AG09319 (cell line): ENCODE data around the gene MOV10L1.

Experiments
- DNase-seq: peaks from one replicate; pipeline ENCODE4 v3.0.0-alpha.2; 2010; ENCODE audit warnings: low read depth; ENCODE audit errors: extremely low read depth
- CTCF ChIP-seq: IDR thresholded peaks from 2 replicates; pipeline ENCODE4 v1.5.1; 2011; ENCODE audit warnings: low read depth, mild to moderate bottlenecking, inconsistent platforms, low read length, moderate library complexity

MOV10L1 gene

DNA sequence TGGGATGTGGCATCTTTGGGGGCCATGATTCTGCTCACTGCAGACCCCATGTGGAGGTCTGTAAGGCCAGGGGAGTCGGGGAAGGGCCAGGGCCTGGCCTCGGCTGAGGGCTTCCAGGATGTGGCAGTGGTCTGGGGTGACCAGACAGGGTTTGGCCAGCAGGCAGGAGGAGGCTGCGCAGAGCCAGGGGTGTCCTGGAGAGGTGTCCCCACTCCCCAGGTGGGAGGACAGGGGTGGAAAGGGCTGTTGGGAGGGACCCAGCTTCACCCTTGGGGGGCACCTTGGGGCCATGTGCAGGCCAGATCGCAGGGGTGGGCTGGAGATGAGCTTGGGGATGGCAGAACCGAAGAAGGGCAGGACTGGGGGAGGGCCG is 84.2 kb downstream of the MOV10L1 start:
- no peak for DNase-seq
- TF ChIP-seq CTCF, result no peak

DNA sequence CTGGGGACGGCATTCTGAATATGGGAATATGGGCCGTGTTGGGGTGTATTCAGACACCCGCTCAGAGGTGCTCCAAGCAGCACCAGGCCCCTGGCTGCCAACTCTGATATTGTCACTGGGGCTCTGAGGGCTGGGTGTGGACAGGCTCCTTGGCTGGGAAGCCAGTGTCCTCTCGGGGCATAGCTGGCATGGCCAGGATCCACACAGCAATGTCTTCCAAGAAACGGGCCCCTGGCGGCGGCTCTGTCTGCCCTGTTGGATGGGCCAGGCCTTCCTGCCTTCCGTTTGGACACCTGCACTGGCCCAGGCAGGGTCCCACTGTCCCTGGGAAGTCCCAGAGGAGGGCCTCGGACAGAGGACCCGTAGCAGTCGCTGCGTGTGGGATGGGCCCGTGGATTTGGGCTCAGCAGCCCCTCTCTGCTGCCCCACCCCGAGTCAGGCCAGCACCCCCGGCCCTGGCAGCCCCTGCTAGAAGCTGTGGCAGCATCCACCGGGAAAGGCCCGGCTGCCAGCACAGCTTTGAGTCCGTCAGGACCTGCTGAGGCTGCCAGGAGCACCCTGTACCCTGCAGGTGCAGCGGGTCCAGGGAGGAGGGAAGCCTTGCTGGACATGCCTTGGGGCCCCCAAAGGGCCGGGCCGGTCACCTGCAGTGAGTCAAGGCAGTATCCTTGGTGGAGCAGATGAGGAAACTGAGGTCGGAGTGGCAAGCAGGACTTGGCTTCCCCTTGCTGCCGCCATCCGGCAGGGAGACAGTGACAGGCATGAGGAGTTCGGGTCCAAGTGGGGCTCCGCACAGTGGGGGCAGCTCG is 84.8 kb downstream of the MOV10L1 start:
- TF ChIP-seq CTCF, result no peak
- DNase-seq, result no peak

- no peak for DNase-seq
- no peak for TF ChIP-seq CTCF
These were observed 85.3 kb downstream of the MOV10L1 start for GRCh38 chr22:50175191-50175461.

DNA sequence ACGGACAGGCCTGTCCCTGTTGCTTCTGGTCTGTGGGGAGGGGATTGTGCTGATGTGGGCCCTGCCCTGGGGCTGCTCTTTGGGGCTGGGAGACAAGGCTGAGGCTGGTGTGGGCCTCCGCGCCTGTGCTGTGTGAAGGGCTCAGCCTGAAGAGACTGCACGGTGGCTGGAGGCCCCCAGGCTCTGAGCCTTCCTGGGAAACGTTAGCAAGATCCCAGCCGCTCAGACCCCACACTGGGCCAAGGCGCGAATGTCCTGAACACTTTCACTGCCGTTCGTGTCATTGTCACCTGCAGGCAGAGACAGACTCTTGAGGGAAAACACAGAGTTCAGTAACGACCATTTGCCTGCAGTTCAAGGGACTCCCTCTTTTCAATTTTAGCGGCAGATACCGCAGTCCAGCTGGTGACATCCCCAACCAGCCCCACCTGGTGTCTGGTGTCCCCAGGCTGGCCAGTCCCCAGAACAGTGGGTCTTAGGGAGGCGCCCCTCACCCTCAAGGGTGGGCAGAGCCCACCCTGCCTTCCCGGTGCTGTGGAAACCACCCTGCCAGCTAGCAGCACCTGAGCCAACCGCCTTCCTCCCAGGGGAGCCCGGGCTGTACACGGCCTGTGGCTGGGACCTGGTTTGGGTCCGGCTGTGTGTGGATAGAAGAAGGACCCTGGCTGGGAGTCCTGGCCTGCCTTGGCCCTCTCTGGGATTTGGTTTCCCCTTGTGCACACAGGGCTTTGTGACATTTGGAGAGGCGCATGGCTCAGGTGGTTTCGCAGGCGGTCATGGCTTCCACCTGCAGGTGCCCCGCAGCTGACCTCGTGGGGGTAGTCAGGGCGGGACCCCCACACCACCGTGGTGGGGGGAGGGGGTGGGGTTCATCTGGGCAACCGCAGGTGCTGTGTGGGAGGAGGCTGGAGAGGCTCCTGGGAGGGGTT is 86.4 kb downstream of the MOV10L1 start:
- DNase-seq, result no peak
- no peak for TF ChIP-seq CTCF

GRCh38 chr22:50176850-50177536 is 87.2 kb downstream of the MOV10L1 start:
- no peak for DNase-seq
- TF ChIP-seq CTCF, result no peak

DNA sequence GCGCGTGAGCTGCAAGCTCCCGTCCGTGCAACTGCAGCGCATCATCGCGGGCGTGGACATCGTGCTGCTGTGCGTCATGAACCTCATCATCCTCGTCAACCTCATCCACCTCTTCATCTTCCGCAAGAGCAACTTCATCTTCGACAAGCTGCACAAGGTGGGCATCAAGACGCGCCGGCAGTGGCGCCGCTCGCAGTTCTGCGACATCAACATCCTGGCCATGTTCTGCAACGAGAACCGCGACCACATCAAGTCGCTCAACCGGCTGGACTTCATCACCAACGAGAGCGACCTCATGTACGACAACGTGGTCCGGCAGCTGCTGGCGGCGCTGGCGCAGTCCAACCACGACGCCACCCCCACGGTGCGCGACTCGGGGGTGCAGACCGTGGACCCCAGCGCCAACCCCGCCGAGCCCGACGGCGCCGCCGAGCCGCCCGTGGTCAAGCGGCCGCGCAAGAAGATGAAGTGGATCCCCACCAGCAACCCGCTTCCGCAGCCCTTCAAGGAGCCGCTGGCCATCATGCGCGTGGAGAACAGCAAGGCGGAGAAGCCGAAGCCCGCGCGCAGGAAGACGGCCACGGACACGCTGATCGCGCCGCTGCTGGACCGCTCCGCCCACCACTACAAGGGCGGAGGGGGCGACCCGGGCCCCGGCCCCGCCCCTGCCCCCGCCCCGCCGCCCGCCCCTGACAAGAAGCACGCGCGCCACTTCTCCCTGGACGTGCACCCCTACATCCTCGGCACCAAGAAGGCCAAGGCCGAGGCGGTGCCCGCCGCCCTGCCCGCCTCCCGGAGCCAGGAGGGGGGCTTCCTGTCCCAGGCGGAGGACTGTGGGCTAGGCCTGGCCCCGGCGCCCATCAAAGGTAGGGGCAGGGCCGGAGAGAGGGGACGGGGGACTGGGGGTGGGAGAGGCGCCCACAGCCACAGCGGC is 88.0 kb downstream of the MOV10L1 start:
- no peak for TF ChIP-seq CTCF
- no peak for DNase-seq
